Type B pancreatic cell (in vitro differentiated cells): ENCODE measurements around the gene TYRO3. TPM values are rescaled to one million over a fixed set of nuclear protein-coding genes. Genes with fewer than 3 reads are reported as not detected.

ENCODE experiments used
- DNase-seq: peaks from one replicate; pipeline ENCODE4 v3.0.0; 2021; ENCODE audit warnings: mixed read lengths; ENCODE audit not compliant: unreplicated experiment; ENCODE audit errors: extremely low spot score
- H3K27ac Mint-ChIP-seq: 2 replicates; pipeline ENCODE4 v1.8.0; 2021; ENCODE audit warnings: mild to moderate bottlenecking, mixed read lengths
- H3K27me3 Mint-ChIP-seq: 2 replicates; pipeline ENCODE4 v1.8.0; 2021; ENCODE audit warnings: mixed read lengths
- H3K36me3 Mint-ChIP-seq: 2 replicates; pipeline ENCODE4 v1.8.0; 2021; ENCODE audit warnings: mixed read lengths
- H3K4me1 Mint-ChIP-seq: one replicate; pipeline ENCODE4 v1.8.0; 2021; ENCODE audit warnings: mixed read lengths; ENCODE audit not compliant: unreplicated experiment
- H3K4me3 Mint-ChIP-seq: 2 replicates; pipeline ENCODE4 v1.8.0; 2021; ENCODE audit warnings: mild to moderate bottlenecking, mixed read lengths
- H3K9me3 Mint-ChIP-seq: 2 replicates; pipeline ENCODE4 v1.8.0; 2021; ENCODE audit warnings: mixed read lengths
- total RNA-seq: library from RNA; stranded (reverse); gene quantifications from 2 replicates; pipeline ENCODE4 v1.2.1, GENCODE V29; 2021; ENCODE audit warnings: low replicate concordance
- TF ChIP-seq, protein P1 (sequence below): fragments of 200-600 bp; sonication (generic); conservative IDR thresholded peaks from 2 replicates; pipeline ENCODE4 v1.5.0; 2021; ENCODE audit warnings: antibody characterized with exemption, mild to moderate bottlenecking

Gene TYRO3
- total RNA-seq, 1 donor from 2014 or later, result 43.0 TPM

DNA sequence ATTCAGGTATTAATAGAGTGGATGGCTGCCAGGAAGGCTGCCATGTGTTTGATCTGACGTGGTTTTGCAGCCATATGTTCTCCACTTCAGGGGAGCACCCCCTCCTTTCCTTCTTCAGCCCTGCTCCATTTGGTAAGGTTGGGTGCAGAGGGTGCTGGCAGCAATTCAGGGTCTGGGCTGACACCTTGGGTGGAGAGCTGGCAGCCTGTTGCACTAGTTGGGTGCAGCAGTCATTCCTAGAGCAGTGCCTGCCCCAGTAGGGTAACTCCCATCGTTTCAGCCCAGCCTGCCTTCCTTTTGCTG, 1.5 kb downstream of the TYRO3 start:
- DNase-seq, result no peak
- peak overlapping the region; percentile 62 for H3K27ac Mint-ChIP-seq
- peaks cover 54% of the 10 kb centered on the region for H3K4me1 Mint-ChIP-seq
- H3K4me3 Mint-ChIP-seq, result peak overlapping the region; percentile 87
- no peaks in the 10 kb centered on the region for H3K36me3 Mint-ChIP-seq
- TF ChIP-seq, protein P1, sequence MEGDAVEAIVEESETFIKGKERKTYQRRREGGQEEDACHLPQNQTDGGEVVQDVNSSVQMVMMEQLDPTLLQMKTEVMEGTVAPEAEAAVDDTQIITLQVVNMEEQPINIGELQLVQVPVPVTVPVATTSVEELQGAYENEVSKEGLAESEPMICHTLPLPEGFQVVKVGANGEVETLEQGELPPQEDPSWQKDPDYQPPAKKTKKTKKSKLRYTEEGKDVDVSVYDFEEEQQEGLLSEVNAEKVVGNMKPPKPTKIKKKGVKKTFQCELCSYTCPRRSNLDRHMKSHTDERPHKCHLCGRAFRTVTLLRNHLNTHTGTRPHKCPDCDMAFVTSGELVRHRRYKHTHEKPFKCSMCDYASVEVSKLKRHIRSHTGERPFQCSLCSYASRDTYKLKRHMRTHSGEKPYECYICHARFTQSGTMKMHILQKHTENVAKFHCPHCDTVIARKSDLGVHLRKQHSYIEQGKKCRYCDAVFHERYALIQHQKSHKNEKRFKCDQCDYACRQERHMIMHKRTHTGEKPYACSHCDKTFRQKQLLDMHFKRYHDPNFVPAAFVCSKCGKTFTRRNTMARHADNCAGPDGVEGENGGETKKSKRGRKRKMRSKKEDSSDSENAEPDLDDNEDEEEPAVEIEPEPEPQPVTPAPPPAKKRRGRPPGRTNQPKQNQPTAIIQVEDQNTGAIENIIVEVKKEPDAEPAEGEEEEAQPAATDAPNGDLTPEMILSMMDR, result no peak
- H3K9me3 Mint-ChIP-seq, result no peaks in the 10 kb centered on the region
- peaks cover 6% of the 10 kb centered on the region for H3K27me3 Mint-ChIP-seq

DNA sequence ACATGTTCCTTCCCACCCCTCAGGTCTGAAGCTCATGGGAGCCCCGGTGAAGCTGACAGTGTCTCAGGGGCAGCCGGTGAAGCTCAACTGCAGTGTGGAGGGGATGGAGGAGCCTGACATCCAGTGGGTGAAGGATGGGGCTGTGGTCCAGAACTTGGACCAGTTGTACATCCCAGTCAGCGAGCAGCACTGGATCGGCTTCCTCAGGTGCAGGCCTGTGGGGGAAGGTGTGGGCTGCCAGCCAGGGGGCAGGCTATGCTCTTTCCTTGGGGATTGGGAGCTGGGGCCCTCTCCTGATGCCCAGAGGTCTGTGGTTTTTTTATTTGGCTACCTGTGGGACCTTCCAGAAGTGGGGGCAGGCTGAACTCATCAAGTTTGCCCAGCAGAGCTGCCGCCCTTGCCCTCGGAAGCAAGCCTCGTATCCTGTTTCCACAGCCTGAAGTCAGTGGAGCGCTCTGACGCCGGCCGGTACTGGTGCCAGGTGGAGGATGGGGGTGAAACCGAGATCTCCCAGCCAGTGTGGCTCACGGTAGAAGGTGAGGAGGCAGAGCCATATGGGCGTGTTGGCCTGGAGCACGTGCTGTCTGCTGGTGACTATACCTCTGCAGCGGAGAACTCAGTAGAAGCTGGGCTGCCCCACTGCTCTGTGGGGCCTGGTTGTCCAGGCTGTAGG, 2.2 kb downstream of the TYRO3 start:
- Mint-ChIP-seq H3K36me3 (no peaks in the 10 kb centered on the region), H3K27ac (no peak overlapping the region), H3K4me1 (peaks cover 54% of the 10 kb centered on the region), H3K9me3 (no peaks in the 10 kb centered on the region), H3K4me3 (peak overlapping the region; percentile 87), H3K27me3 (peaks cover 6% of the 10 kb centered on the region)
- TF ChIP-seq, protein P1, result no peak
- no peak for DNase-seq

DNA sequence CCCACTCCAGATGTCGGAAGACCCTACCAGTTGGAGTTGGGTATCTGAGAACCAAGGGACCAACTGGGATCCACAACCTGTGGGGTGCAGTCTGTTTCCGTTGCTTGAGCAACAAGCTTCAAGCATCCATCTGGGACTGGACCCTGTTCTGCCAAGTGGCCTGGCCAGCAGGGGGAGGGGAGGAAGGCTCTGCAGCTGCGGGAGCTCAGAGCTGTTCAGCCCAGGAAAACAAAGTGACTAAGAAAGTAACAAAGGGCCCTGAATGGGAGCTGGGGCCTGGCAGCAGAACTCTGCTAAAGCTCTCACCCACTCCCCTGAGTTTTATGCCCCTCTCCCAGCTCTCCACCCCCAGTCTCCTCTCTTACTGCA, 2.7 kb downstream of the TYRO3 start:
- no peak for DNase-seq
- no peaks in the 10 kb centered on the region for H3K9me3 Mint-ChIP-seq
- H3K36me3 Mint-ChIP-seq, result no peaks in the 10 kb centered on the region
- peaks cover 59% of the 10 kb centered on the region for H3K4me1 Mint-ChIP-seq
- H3K27ac Mint-ChIP-seq, result peak overlapping the region; percentile 60
- TF ChIP-seq, protein P1, result peak; percentile 53
- H3K27me3 Mint-ChIP-seq, result peaks cover 6% of the 10 kb centered on the region
- H3K4me3 Mint-ChIP-seq, result peak overlapping the region; percentile 41

DNA sequence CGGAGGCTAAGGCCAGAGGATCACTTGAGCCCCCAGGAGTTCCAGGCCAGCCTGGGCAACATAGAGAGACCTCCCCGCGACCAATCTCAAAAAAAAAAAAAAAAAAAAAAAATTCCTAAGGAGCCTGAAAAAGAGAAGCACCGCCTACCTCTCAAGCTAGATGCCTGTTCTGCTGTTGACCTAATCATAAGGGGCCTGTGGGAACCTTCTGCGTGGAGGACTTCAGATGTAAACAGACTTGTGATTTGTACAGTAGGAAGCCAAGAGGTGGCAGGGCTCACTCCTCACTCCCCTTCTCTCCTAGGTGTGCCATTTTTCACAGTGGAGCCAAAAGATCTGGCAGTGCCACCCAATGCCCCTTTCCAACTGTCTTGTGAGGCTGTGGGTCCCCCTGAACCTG, 3.2 kb downstream of the TYRO3 start:
- Mint-ChIP-seq H3K4me1 (peaks cover 63% of the 10 kb centered on the region), H3K27ac (peak overlapping the region; percentile 60), H3K27me3 (peaks cover 6% of the 10 kb centered on the region), H3K4me3 (peak overlapping the region; percentile 41), H3K9me3 (no peaks in the 10 kb centered on the region), H3K36me3 (no peaks in the 10 kb centered on the region)
- DNase-seq, result no peak
- TF ChIP-seq, protein P1, result no peak

DNA sequence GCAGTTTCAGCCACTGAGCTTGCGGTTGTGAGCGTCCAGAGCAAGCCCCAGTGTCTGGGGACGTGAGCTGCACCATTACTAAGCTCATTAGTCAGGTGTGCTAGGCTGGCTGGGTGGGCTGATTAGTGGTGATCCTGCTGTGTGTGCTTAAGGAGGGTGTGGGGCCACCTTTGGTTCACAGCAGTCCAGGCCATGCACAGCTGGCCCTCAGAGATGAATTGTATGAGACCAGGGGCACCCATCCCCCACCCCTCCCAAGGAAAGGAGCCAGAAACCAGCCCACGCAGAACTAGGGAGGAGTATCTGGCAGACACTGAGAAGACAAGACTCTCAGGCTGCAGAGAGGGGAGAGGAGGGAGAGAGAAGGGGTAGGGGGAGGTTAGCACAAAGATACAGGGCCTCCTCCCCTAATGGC, 3.8 kb downstream of the TYRO3 start:
- DNase-seq, result no peak
- H3K27ac Mint-ChIP-seq, result peak overlapping the region; percentile 60

More for the DNA sequence above, 3.8 kb downstream of the TYRO3 start:
- Mint-ChIP-seq H3K4me1 (peaks cover 65% of the 10 kb centered on the region), H3K9me3 (no peaks in the 10 kb centered on the region), H3K36me3 (no peaks in the 10 kb centered on the region), H3K27me3 (peaks cover 6% of the 10 kb centered on the region), H3K4me3 (peak overlapping the region; percentile 8)
- TF ChIP-seq, protein P1, result no peak
